Measurements from ENCODE around the gene CORO7.
"Not testable (repeated sequence)": the region's sequence is repeated elsewhere in the genome, so short reads cannot be mapped to it uniquely, and the experiment has no call there.

The CORO7 gene

GRCh38 chr16:4337540-4338088, 78.8 kb downstream of the CORO7 start:
- no peak overlapping the region for H3K4me3 ChIP-seq (ENCODE audit: low read depth, low read length)
- no peak for TF ChIP-seq CTCF (IDR thresholded peaks at IDR 0.05; ENCODE audit: low read depth, low read length)

- no peak for TF ChIP-seq CTCF (IDR thresholded peaks at IDR 0.05; ENCODE audit: low read depth, low read length)
- H3K4me3 ChIP-seq (ENCODE audit: low read depth, low read length), result no peak overlapping the region
Measured at GRCh38 chr16:4336701-4337539, 79.5 kb downstream of the CORO7 start.

GRCh38 chr16:4334724-4335495, 81.5 kb downstream of the CORO7 start:
- no peak for TF ChIP-seq CTCF (IDR thresholded peaks at IDR 0.05; ENCODE audit: low read depth, low read length)

GRCh38 chr16:4333714-4334113, 82.7 kb downstream of the CORO7 start:
- not testable (repeated sequence) for H3K4me3 ChIP-seq (ENCODE audit: low read depth, low read length)

More at GRCh38 chr16:4334724-4335495, 81.5 kb downstream of the CORO7 start:
- H3K4me3 ChIP-seq (ENCODE audit: low read depth, low read length), result no peak overlapping the region

- TF ChIP-seq CTCF (IDR thresholded peaks at IDR 0.05; ENCODE audit: low read depth, low read length), result no peak
- H3K4me3 ChIP-seq (ENCODE audit: low read depth, low read length), result no peak overlapping the region
Measured at GRCh38 chr16:4333308-4333638, 83.1 kb downstream of the CORO7 start.

GRCh38 chr16:4332623-4333307, 83.6 kb downstream of the CORO7 start:
- TF ChIP-seq CTCF (IDR thresholded peaks at IDR 0.05; ENCODE audit: low read depth, low read length), result no peak

GRCh38 chr16:4332083-4332482, 84.3 kb downstream of the CORO7 start:
- no peak overlapping the region for H3K4me3 ChIP-seq (ENCODE audit: low read depth, low read length)
- no peak for TF ChIP-seq CTCF (IDR thresholded peaks at IDR 0.05; ENCODE audit: low read depth, low read length)

More at GRCh38 chr16:4332623-4333307, 83.6 kb downstream of the CORO7 start:
- no peak overlapping the region for H3K4me3 ChIP-seq (ENCODE audit: low read depth, low read length)
